Erythroblast (primary cell): ENCODE data around the gene SPTBN1.

Experiments used
- DNase-seq, 2 experiments: peaks; one replicate each; lab custom pipeline; 2025; lab: John Stamatoyannopoulos, UW
- GATA1 ChIP-seq: IDR thresholded peaks from 2 replicates; pipeline ENCODE4 v1.6.1; 2011; ENCODE audit warnings: low read depth, mild to moderate bottlenecking, control low read depth, low read length, moderate library complexity
- POLR2A ChIP-seq: IDR thresholded peaks from 2 replicates; pipeline ENCODE4 v1.6.1; 2011; ENCODE audit warnings: mild to moderate bottlenecking, low read length

SPTBN1 gene

GRCh38 chr2:54699665-54700064, 243.5 kb downstream of the SPTBN1 start:
- TF ChIP-seq POLR2A (no peak), GATA1 (no peak)

DNA sequence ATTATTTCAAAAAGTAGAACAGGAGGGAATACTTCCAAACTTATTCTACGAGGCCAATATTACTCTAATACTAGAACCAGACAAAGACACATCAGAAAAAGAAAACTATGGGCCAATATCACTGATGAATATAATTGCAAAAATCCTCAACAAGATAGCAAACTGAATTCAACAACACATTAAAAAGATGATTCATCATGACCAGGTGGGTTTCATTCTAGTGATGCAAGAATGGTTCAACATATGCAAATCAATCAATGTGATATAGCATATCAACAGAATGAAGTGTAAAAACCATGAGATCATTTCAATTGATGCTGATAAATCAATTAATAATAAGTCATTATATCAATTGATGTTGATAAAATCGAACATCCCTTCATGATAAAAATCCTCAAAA, 244.9 kb downstream of the SPTBN1 start:
- TF ChIP-seq GATA1 (no peak), POLR2A (no peak)
- DNase-seq: no peak

More at GRCh38 chr2:54699665-54700064, 243.5 kb downstream of the SPTBN1 start:
- no peak for DNase-seq

DNA sequence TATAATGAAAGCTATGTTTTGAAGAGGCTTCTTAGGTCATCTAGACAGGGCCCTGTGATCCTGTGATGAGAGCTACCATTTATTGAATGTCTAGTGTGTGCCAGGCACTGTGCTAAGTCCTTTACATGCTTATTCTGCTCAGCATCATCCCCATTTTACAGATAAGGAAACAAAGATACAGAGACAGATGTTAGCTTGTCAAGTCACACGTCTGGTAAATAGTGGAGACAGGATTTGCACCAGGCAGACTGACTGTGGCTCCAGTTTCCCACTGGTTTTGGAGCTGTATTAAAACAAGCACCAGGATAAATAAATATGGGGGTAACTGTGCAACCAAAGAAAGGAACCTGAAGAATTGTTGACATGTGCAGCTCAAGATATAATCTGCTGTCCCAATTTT, 248.1 kb downstream of the SPTBN1 start:
- TF ChIP-seq POLR2A (no peak), GATA1 (no peak)
- DNase-seq: no peak

DNA sequence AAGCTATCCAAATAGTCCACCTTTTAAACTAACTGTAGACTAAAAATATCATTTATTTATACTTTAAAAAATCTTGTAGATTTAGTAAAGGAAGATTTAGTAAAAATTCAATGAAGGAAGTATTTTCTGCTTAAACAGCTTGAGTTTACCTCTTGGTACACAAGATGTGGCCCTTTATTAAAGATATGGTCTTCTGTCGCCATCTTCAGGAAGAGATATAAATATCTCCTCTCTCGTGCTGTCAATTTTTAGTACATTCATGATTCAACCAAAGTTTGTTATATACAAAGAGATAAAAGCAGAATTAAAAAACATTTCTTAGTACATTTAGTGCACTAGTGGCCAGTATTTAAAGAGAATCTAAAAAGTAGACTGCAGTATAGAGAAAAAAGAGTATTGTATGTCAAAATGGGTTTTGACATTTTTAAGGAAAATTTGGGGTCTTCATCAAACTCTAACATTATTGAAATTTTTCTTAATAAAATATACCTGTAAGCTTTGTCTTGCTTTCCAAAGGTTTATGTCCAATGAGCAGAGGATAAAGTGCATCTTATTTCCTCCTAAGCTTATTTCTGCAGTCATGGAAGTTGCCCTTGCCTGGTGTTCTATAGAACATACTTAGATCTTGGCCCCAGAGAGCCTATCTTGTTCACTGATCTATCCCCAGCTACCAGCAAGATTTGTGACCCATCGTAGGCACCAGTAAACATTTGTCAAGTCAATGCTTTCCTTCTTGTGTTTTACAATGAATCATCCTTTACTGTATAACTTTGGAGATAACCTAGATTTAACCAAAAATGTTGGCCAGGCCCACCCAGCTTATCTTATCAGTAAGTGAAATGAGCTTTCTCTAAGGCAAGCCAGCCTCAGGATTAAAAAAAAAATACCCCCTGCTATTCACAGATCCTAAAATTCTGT, 248.8 kb downstream of the SPTBN1 start:
- DNase-seq: peak; percentile 40 to 47
- TF ChIP-seq POLR2A (no peak), GATA1 (peak; percentile 20)

- DNase-seq: no peak
- TF ChIP-seq GATA1 (no peak), POLR2A (no peak)
Observed at GRCh38 chr2:54706622-54707021, 250.5 kb downstream of the SPTBN1 start.

DNA sequence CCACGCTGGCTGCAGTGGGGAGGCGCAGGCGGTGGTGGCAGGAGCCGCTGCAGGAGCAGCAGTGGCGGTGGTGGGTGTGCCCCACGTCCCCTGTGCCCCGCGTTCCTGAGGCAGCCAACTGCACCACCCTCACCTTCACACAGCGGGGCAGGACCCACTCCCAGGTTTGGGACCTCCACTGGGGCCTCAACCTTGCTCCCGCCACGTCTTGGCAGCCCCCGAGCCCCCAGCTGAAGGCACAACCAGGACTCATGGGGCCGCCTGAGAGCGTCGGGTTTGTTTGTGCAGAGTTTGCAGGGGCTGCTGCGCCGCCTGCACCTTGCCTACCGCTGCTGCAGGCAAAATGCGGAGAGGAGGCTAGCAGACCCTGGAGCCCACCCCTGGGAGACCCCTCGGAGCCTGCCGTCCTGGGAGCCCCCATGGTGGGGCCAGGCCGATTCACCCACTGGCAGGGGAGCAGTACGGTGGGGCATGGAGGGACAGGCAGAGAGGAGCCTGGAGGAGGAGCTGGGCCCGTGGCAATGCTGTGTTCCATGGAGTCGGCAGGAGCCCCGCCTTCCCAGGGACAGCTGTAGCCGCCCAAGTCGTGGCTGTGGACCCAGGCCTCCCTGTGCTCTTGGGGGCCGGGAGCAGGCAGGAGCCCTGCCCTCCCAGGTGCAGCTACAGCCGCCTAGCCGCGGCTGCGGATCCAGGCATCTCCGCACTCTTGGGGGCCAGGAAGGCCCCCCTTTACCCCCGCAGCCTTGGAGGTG, 252.6 kb downstream of the SPTBN1 start:
- TF ChIP-seq GATA1: no peak
- no peak for TF ChIP-seq POLR2A
- DNase-seq: no peak

- no peak for DNase-seq
- TF ChIP-seq GATA1 (no peak), POLR2A (no peak)
Observed at GRCh38 chr2:54709336-54709809, 253.2 kb downstream of the SPTBN1 start.

- no peak for TF ChIP-seq GATA1
- no peak for TF ChIP-seq POLR2A
- DNase-seq: no peak
Observed at GRCh38 chr2:54710216-54710615, 254.1 kb downstream of the SPTBN1 start.

GRCh38 chr2:54712516-54712915, 256.4 kb downstream of the SPTBN1 start:
- no peak for DNase-seq
- no peak for TF ChIP-seq POLR2A
- TF ChIP-seq GATA1: no peak

GRCh38 chr2:54714996-54715395, 258.9 kb downstream of the SPTBN1 start:
- no peak for TF ChIP-seq GATA1
- no peak for DNase-seq

GRCh38 chr2:54716375-54716774, 260.2 kb downstream of the SPTBN1 start:
- TF ChIP-seq GATA1 (no peak), POLR2A (no peak)
- DNase-seq: no peak

DNA sequence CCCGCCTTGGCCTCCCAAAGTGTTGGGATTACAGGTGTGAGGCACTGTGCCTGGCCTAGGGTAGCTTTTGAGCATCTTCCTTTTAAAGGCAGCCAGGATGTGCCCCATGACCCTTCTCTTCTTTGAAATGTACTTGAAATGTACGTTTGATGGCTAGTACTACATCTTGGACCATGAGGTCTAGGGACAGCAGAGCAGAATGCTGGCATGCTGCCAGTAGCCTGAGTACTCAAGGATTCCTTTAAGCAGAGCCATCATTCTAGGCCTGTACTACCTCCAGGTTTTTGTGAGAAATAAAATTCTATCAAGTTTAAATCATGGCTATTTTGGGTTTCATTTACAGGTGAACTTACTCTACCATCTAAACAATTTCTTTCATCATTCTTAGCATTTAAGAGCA, 264.4 kb downstream of the SPTBN1 start:
- TF ChIP-seq GATA1: no peak
- no peak for TF ChIP-seq POLR2A
- peak in 1 of 2 experiments; percentile 15 for DNase-seq
